PC-9 (cell line): ENCODE results near the gene ASCL3. TPM values are rescaled to one million over a fixed set of nuclear protein-coding genes. Genes with fewer than 3 reads are reported as not detected.

Source experiments
- BruUV-seq: library from RNA; stranded (reverse); fragments of 400-500 nt; replicated peaks from 2 replicates; lab custom pipeline; 2021; lab: Mats Ljungman, UMichigan
- CTCF ChIA-PET: fragments of 300-600 bp; sonication (Branson Sonifier 250); formaldehyde crosslinking; loops from one replicate; lab custom pipeline; 2022; ENCODE audit warnings: antibody characterized with exemption; lab: Charles Lee
- POLR2A ChIA-PET: fragments of 300-600 bp; sonication (Branson Sonifier 250); formaldehyde crosslinking; loops from one replicate; lab custom pipeline; 2022; ENCODE audit warnings: antibody characterized with exemption; ENCODE audit not compliant: unreplicated experiment; lab: Charles Lee
- DNase-seq, 2 experiments: peaks; one replicate each; pipeline versions ENCODE4 v3.0.0 to v3.0.0-alpha.2; 2015 to 2022; ENCODE audit warnings: mixed read lengths in 1 of 2
- H2AFZ ChIP-seq: fragments of 200-600 bp; sonication (generic); 2 replicates; pipeline ENCODE4 v1.8.1; 2017; ENCODE audit warnings: antibody characterized with exemption
- H3F3A ChIP-seq: fragments of 200-600 bp; sonication (generic); 2 replicates; pipeline ENCODE4 v1.8.1; 2017; ENCODE audit warnings: antibody characterized with exemption, mild to moderate bottlenecking, low read depth; ENCODE audit not compliant: insufficient read depth
- H3K27ac ChIP-seq: fragments of 200-600 bp; sonication (generic); 2 replicates; pipeline ENCODE4 v1.6.1; 2016; ENCODE audit warnings: mixed run types
- H3K27me3 ChIP-seq: fragments of 200-600 bp; sonication (generic); 2 replicates; pipeline ENCODE4 v1.6.1; 2016; ENCODE audit warnings: low read depth, mixed run types; ENCODE audit not compliant: insufficient read depth
- H3K36me3 ChIP-seq: fragments of 200-600 bp; sonication (generic); 2 replicates; pipeline ENCODE4 v1.6.1; 2016; ENCODE audit warnings: low read depth, mixed run types
- H3K4me1 ChIP-seq: fragments of 200-600 bp; sonication (generic); replicated peaks from 2 replicates; pipeline ENCODE4 v1.6.1; 2016; ENCODE audit warnings: mixed run types; ENCODE audit not compliant: insufficient read depth
- H3K4me2 ChIP-seq: fragments of 200-600 bp; sonication (generic); 2 replicates; pipeline ENCODE4 v1.6.1; 2017; ENCODE audit warnings: mixed run types
- H3K4me3 ChIP-seq: fragments of 200-600 bp; sonication (generic); 2 replicates; pipeline ENCODE4 v1.6.1; 2016; ENCODE audit warnings: mixed run types
- H3K79me2 ChIP-seq: fragments of 200-600 bp; sonication (generic); 2 replicates; pipeline ENCODE4 v1.6.1; 2017; ENCODE audit warnings: low read depth, mixed run types
- H3K9me2 ChIP-seq: fragments of 200-600 bp; sonication (generic); 2 replicates; pipeline ENCODE4 v1.8.1; 2017; ENCODE audit warnings: mild to moderate bottlenecking; ENCODE audit not compliant: insufficient read depth
- H3K9me3 ChIP-seq: fragments of 200-600 bp; sonication (generic); 2 replicates; pipeline ENCODE4 v1.8.1; 2016; ENCODE audit warnings: low read depth; ENCODE audit not compliant: insufficient read depth
- H4K20me1 ChIP-seq: fragments of 200-600 bp; sonication (generic); 2 replicates; pipeline ENCODE4 v1.8.1; 2017; ENCODE audit not compliant: insufficient read depth
- CTCF ChIP-seq: fragments of 200-600 bp; sonication (generic); conservative IDR thresholded peaks from 2 replicates; pipeline ENCODE4 v1.6.1; 2017; ENCODE audit warnings: mixed run types, antibody characterized with exemption, mild to moderate bottlenecking, moderate library complexity
- EZH2 ChIP-seq: fragments of 200-600 bp; sonication (generic); IDR thresholded peaks from 2 replicates; pipeline ENCODE4 v1.8.0; 2017; ENCODE audit warnings: antibody characterized with exemption, low read depth
- intact Hi-C: fragments of 100-400 bp; cut with micrococcal nuclease; formaldehyde crosslinking; loops from one replicate; pipeline ENCODE4 v1.10.0; 2022; ENCODE audit not compliant: unreplicated experiment
- total RNA-seq: library from RNA; stranded (reverse); gene quantifications from 2 replicates; pipeline ENCODE4 v1.2.3, GENCODE V29; 2021

ASCL3 gene
- total RNA-seq, 1 experiment from 2014 or later, result not detected

DNA sequence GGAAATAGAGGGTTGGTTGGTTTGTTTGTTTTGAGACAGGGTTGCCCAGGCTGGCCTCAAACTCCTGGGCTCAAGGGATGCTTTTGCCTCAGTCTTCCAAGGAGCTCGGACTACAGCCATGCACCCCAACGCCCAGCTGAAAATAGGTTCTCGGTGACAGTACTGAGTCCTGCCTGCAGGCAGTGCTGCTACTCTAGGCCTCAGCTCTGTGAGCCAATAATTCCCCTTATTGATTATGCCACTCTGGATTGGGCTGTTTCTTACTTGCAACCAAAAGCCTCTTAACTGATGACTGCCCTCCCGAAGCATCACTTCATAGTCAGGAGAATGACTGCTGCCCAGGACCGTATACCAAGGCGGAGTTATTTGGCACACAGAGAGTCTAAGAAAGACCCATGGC, 8.9 kb downstream of the ASCL3 start:
- no peaks in the 10 kb centered on the region for H4K20me1 ChIP-seq
- TF ChIP-seq CTCF (no peak), EZH2 (no peak)
- H2AFZ ChIP-seq, result no peak overlapping the region
- H3K4me3 ChIP-seq, result no peak overlapping the region
- peaks cover 8% of the 10 kb centered on the region; the same call in 1 of the 2 replicates for H3F3A ChIP-seq
- no TSS peak for BruUV-seq
- H3K36me3 ChIP-seq, result no peaks in the 10 kb centered on the region
- no peaks in the 10 kb centered on the region for H3K9me3 ChIP-seq
- ChIA-PET POLR2A (no interaction called here), CTCF (no interaction called here)
- DNase-seq, result no peak
- H3K9me2 ChIP-seq, result no peaks in the 10 kb centered on the region
- intact Hi-C loops, result no loop called here
- H3K4me2 ChIP-seq, result no peak overlapping the region
- no peak overlapping the region for H3K27ac ChIP-seq
- 0 out of 2 replicates have a peak, but pooled peaks cover 12% of the 10 kb centered on the region for H3K4me1 ChIP-seq
- no peaks in the 10 kb centered on the region for H3K27me3 ChIP-seq
- H3K79me2 ChIP-seq, result no peaks in the 10 kb centered on the region

DNA sequence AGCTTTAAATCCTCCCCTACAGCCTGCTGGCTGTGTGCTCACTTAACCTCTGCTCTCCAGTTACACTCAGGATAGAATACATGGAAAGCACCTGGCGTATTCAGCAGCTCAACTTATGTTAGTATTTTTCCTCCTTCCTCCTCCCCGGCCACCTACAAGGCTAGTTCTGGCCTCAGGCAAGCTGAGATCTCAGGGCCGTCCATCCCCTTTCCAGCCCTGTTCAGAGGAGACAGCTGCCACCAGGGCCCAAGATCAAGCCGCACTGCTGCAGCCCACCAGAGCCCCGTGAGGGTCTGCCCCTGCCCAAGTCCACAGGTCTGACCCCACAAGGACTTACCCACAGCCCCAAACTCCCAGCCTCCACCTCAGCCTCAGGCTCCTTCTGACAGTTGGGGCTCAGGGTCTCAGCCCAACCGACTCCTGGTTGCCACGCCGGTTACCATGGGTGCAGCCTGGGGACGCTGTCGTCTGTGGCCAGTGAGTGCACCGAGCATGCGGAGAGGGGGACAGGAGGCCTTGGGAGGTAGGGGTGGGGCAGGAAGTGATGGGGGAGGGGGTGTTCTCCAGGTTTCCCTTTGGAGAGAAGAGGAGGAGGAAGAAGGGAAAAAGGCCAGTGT, 10.1 kb downstream of the ASCL3 start, which contains the start of gene C11orf16:
C11orf16 (minus strand) TSS at position 384 of the 617 bp plus-strand sequence. CDS start 639 bp downstream, outside the sequence.
- no peak within 1 kb of the TSS for H3K4me2 ChIP-seq
- no peak within 1 kb of the TSS for H2AFZ ChIP-seq
- ChIA-PET CTCF (no interaction called here), POLR2A (no interaction called here)
- H3K27me3 ChIP-seq, result no peaks in the 10 kb centered on the region
- peaks cover 8% of the 10 kb centered on the region; the same call in 1 of the 2 replicates for H3F3A ChIP-seq
- H4K20me1 ChIP-seq, result no peaks in the 10 kb centered on the region
- BruUV-seq, result no TSS peak
- H3K36me3 ChIP-seq, result no peaks in the 10 kb centered on the region
- H3K27ac ChIP-seq, result no peak within 1 kb of the TSS
- intact Hi-C loops, result no loop called here
- DNase-seq, result no peak
- H3K4me3 ChIP-seq, result no peak within 1 kb of the TSS
- H3K79me2 ChIP-seq, result no peaks in the 10 kb centered on the region
- H3K4me1 ChIP-seq, result 0 out of 2 replicates have a peak, but pooled peaks cover 12% of the 10 kb centered on the region
- H3K9me2 ChIP-seq, result no peaks in the 10 kb centered on the region
- H3K9me3 ChIP-seq, result no peaks in the 10 kb centered on the region
- TF ChIP-seq CTCF, result no peak
- no peak for TF ChIP-seq EZH2

DNA sequence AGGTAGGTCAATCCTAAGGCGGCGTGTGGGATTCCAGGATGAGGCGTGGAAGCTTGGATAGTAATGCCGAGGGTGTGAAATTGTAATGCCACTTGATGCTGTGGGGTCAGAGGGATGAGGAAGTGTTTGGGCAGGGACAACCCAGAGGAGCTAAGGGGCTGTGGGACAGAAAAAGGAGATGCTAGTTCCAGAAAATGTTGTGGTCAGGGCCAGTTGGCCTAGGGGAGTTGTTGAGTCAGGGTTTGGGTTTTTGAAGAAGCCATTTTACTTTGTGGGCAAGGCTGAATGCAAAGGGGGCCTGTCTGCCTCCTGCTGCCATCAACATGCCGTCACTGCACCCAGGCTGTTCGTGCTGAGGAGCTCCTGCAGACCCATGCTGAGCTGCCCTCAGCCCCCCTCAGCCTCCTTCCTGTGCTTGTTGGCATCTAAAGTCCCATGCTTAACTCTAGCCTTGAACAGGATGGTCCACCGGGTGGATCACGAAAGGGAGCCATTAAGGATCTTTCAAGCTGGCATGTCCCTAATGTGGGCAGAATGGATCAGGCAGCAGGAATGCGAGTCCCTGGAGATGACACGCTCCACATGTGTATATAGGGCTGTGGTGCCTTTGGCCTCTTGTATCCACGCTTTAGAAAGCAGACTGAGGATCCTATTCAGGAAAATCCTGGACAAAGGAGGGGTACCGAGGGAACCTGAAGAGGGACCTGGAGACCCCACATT, 12.2 kb downstream of the ASCL3 start:
- H3F3A ChIP-seq, result peaks cover 8% of the 10 kb centered on the region; the same call in 1 of the 2 replicates
- 0 out of 2 replicates have a peak, but pooled peaks cover 11% of the 10 kb centered on the region for H3K4me1 ChIP-seq
- no peak overlapping the region for H2AFZ ChIP-seq
- ChIA-PET POLR2A (no interaction called here), CTCF (no interaction called here)
- intact Hi-C loops, result no loop called here
- H4K20me1 ChIP-seq, result no peaks in the 10 kb centered on the region
- H3K27me3 ChIP-seq, result no peaks in the 10 kb centered on the region
- H3K4me3 ChIP-seq, result no peak overlapping the region
- H3K27ac ChIP-seq, result no peak overlapping the region
- H3K36me3 ChIP-seq, result no peaks in the 10 kb centered on the region
- H3K9me3 ChIP-seq, result no peaks in the 10 kb centered on the region
- TF ChIP-seq CTCF (no peak), EZH2 (no peak)
- H3K4me2 ChIP-seq, result no peak overlapping the region
- DNase-seq, result no peak
- no peaks in the 10 kb centered on the region for H3K79me2 ChIP-seq
- BruUV-seq, result no TSS peak
- H3K9me2 ChIP-seq, result no peaks in the 10 kb centered on the region
